GM12878 (cell line): ENCODE data around the gene THADA. TPM values are rescaled to one million over a fixed set of nuclear protein-coding genes. Genes with fewer than 3 reads are reported as not detected.

Source experiments
- ATAC-seq: fragments of 200-7000 bp; cut with Tn5 transposase; 3 replicates; pipeline ENCODE4 v1.9.1; 2020; ENCODE audit warnings: mild to moderate bottlenecking, moderate library complexity
- BruUV-seq: library from RNA; stranded (reverse); fragments of 400-500 nt; replicated peaks from 2 replicates; lab custom pipeline; 2021; lab: Mats Ljungman, UMichigan
- CTCF ChIA-PET: fragments of 300-600 bp; sonication (Branson Sonifier 250); formaldehyde crosslinking; extraction: SDS; loops from one replicate; lab custom pipeline; 2021; ENCODE audit warnings: inconsistent platforms; lab: Yijun Ruan, JAX
- POLR2A ChIA-PET: fragments of 350-600 bp; formaldehyde crosslinking; extraction: SDS; loops from one replicate; lab custom pipeline; 2021; ENCODE audit warnings: inconsistent platforms; lab: Charles Lee
- RAD21 ChIA-PET: fragments of 300-600 bp; sonication (Branson Sonifier 250); formaldehyde crosslinking; loops from one replicate; lab custom pipeline; 2023; ENCODE audit warnings: antibody characterized with exemption; ENCODE audit not compliant: unreplicated experiment; lab: Charles Lee
- SMC1A ChIA-PET: fragments of 300-600 bp; sonication (Branson Sonifier 250); formaldehyde crosslinking; loops from one replicate; lab custom pipeline; 2023; ENCODE audit not compliant: unreplicated experiment, uncharacterized antibody; lab: Charles Lee
- DNase-seq: peaks from one replicate; pipeline ENCODE4 v3.0.0-alpha.2; 2011; ENCODE audit warnings: low read depth, low spot score
- FAIRE-seq: peaks from 3 replicates; lab custom pipeline; 2011; peaks lifted over from hg19 to GRCh38; lab: Jason Lieb, UNC
- H2AFZ ChIP-seq: 2 replicates; pipeline ENCODE4 v1.6.0; 2011; ENCODE audit warnings: low read depth, low read length, control low read depth; ENCODE audit not compliant: control insufficient read depth
- H3K27ac ChIP-seq: 2 replicates; pipeline ENCODE4 v1.5.1; 2011; ENCODE audit warnings: control low read depth; ENCODE audit not compliant: control insufficient read depth, insufficient read depth
- H3K27me3 ChIP-seq, 2 experiments: replicated peaks in 1 of 2; 2 replicates each; pipeline versions ENCODE4 v1.6.0 to v1.6.1; 2011; ENCODE audit warnings: low read length in 1 of 2; ENCODE audit not compliant: control insufficient read depth in 2 of 2, insufficient read depth in 2 of 2
- H3K36me3 ChIP-seq, 2 experiments: 2 replicates each; pipeline ENCODE4 v1.5.1; 2011; ENCODE audit warnings: low read length in 1 of 2; ENCODE audit not compliant: control insufficient read depth in 2 of 2, insufficient read depth in 2 of 2
- H3K4me1 ChIP-seq: 2 replicates; pipeline ENCODE4 v1.6.1; 2011; ENCODE audit warnings: mild to moderate bottlenecking, low read length, moderate library complexity, mixed read lengths; ENCODE audit not compliant: control insufficient read depth, insufficient read depth
- H3K4me2 ChIP-seq: 2 replicates; pipeline ENCODE4 v1.6.0; 2011; ENCODE audit warnings: control low read depth; ENCODE audit not compliant: control insufficient read depth, insufficient read depth
- H3K4me3 ChIP-seq: fragments of 200-600 bp; sonication (generic); 2 replicates; pipeline ENCODE4 v1.5.1; 2016
- H3K79me2 ChIP-seq: 2 replicates; pipeline ENCODE4 v1.6.0; 2011; ENCODE audit warnings: low read length; ENCODE audit not compliant: control insufficient read depth, insufficient read depth
- H3K9ac ChIP-seq: 2 replicates; pipeline ENCODE4 v1.8.0; 2011; ENCODE audit warnings: low read length, control low read depth, mixed read lengths; ENCODE audit not compliant: control insufficient read depth, insufficient read depth
- H3K9me3 ChIP-seq: replicated peaks from 3 replicates; pipeline ENCODE4 v1.5.1; 2011; ENCODE audit warnings: mild to moderate bottlenecking, low read length; ENCODE audit not compliant: control insufficient read depth, insufficient read depth
- H4K20me1 ChIP-seq: 2 replicates; pipeline ENCODE4 v1.6.0; 2011; ENCODE audit not compliant: control insufficient read depth, insufficient read depth
- HDAC2 ChIP-seq: fragments of 200-600 bp; sonication (generic); IDR thresholded peaks from 2 replicates; pipeline ENCODE4 v1.6.1; 2017
- LARP7 ChIP-seq: fragments of 450-650 bp; IDR thresholded peaks from 2 replicates; pipeline ENCODE4 v1.6.1; 2017; ENCODE audit warnings: mild to moderate bottlenecking
- NR2C2 ChIP-seq: IDR thresholded peaks from 2 replicates; pipeline ENCODE4 v1.6.1; 2011; ENCODE audit warnings: borderline replicate concordance, low read depth; ENCODE audit not compliant: control insufficient read depth, insufficient read length
- STAT1 ChIP-seq: fragments of 450-650 bp; conservative IDR thresholded peaks from 2 replicates; pipeline ENCODE4 v1.6.1; 2014; ENCODE audit warnings: antibody characterized with exemption, mild to moderate bottlenecking
- SUZ12 ChIP-seq: fragments of 200-600 bp; sonication (generic); IDR thresholded peaks from one replicate; pipeline ENCODE4 v1.6.1; 2018; ENCODE audit warnings: antibody characterized with exemption, mild to moderate bottlenecking; ENCODE audit not compliant: unreplicated experiment
- TBL1XR1 ChIP-seq: IDR thresholded peaks from 2 replicates; pipeline ENCODE4 v1.6.1; 2012; ENCODE audit warnings: low read depth, low read length, improper control_type of control experiment
- TCF7 ChIP-seq: IDR thresholded peaks from 2 replicates; pipeline ENCODE4 v1.6.1; 2014; ENCODE audit warnings: antibody characterized with exemption, borderline replicate concordance
- ZNF217 ChIP-seq: fragments of 450-650 bp; IDR thresholded peaks from 2 replicates; pipeline ENCODE4 v1.6.1; 2017; ENCODE audit warnings: antibody characterized with exemption, mild to moderate bottlenecking
- ZNF622 ChIP-seq: fragments of 450-650 bp; IDR thresholded peaks from 2 replicates; pipeline ENCODE4 v1.6.1; 2017; ENCODE audit warnings: mild to moderate bottlenecking, inconsistent platforms
- WGBS: methylation state at CpG from one replicate; pipeline ENCODE4 v1.1.6; 2016; ENCODE audit warnings: low lambda C conversion rate; ENCODE audit not compliant: insufficient replicate concordance, insufficient coverage; ENCODE audit errors: missing lambda C conversion rate; 5-methylcytosine and 5-hydroxymethylcytosine counted together
- in situ Hi-C: fragments of 300-500 bp; cut with MboI; formaldehyde crosslinking; loops from 9 replicates; pipeline ENCODE4 v1.14.3; 2018; ENCODE audit warnings: mixed read lengths
- intact Hi-C: fragments of 100-400 bp; cut with micrococcal nuclease; formaldehyde crosslinking; loops from one replicate; pipeline ENCODE4 v1.14.2; 2022; ENCODE audit not compliant: unreplicated experiment
- polyA plus RNA-seq, 11 experiments: library from polyadenylated mRNA; depleted of rRNA in 4 of 11; unstranded in 6 of 11; stranded (reverse) in 5 of 11; fragments of >200 nt; fragmentation: Nextera tagmentation in 4 of 11; fragmentation: Illumina TruSeq in 1 of 11; extraction: Ambion mirVana in 4 of 11; extraction: Trizol in 1 of 11; gene quantifications; 1 replicate in 1 of 11; 2 replicates in 10 of 11; pipeline versions ENCODE4 v1.2.1 to v1.2.3, GENCODE V29; 2011 to 2016; ENCODE audit warnings: inconsistent platforms in 2 of 11, missing spikeins in 2 of 11, low read depth in 1 of 11
- total RNA-seq, 4 experiments: library from RNA; depleted of rRNA in 3 of 4; stranded (reverse); fragments of >200 nt in 3 of 4; fragmentation: Illumina TruSeq in 1 of 4; extraction: Trizol in 1 of 4; gene quantifications; 2 replicates each; pipeline versions ENCODE4 v1.2.1 to v1.2.3, GENCODE V29; 2013 to 2021
- TF ChIP-seq, protein P1 (sequence below): IDR thresholded peaks from 2 replicates; pipeline ENCODE4 v1.6.1; 2012; ENCODE audit warnings: low read depth, low read length, improper control_type of control experiment

The THADA gene
- total and polyA plus RNA-seq, 10 of the 15 experiments (the other 5 are each of a cell fraction or from before 2014, with no cell fraction given) = 14.6 to 33.2 (median 23.2) TPM

GRCh38 chr2:43460611-43461365 lies 135.1 kb downstream of the THADA start:
- ChIA-PET RAD21 (interaction anchor here (0.8 to 4.2 kb wide), 12 partner anchors 19 to 286 kb away, joined by 3 to 64 read pairs (median 6); no protein-coding TSS in a partner anchor), CTCF (interaction anchor here (0.6 to 3.8 kb wide), 9 partner anchors 19 to 232 kb away, joined by 3 to 26 read pairs (median 4); no protein-coding TSS in a partner anchor), POLR2A (interaction anchor here (0.7 to 3.8 kb wide), 11 partner anchors 12 to 265 kb away, joined by 3 to 29 read pairs (median 6); no protein-coding TSS in a partner anchor), SMC1A (interaction anchor here (0.7 to 4.2 kb wide), 17 partner anchors 10 to 221 kb away, joined by 3 to 53 read pairs (median 4); no protein-coding TSS in a partner anchor)
- no peak for FAIRE-seq
- H4K20me1 ChIP-seq = no peaks in the 10 kb centered on the region
- in situ Hi-C loops = no loop called here
- H3K4me1 ChIP-seq = peaks cover 48% of the 10 kb centered on the region
- intact Hi-C loops = loop anchor here (2.0 kb wide), 3 partner anchors 22 to 58 kb away; no protein-coding TSS in a partner anchor
- H3K4me2 ChIP-seq = peak overlapping the region; percentile 66
- peak overlapping the region; percentile 76 for H3K27ac ChIP-seq
- no peak for DNase-seq
- no peaks in the 10 kb centered on the region for H3K36me3 ChIP-seq
- H3K27me3 ChIP-seq = no peaks in the 10 kb centered on the region
- peak overlapping the region; percentile 59 for H3K9ac ChIP-seq
- no peaks in the 10 kb centered on the region for H3K9me3 ChIP-seq
- no peaks in the 10 kb centered on the region for H3K79me2 ChIP-seq
- no peak overlapping the region; the same call in 1 of the 2 replicates for H3K4me3 ChIP-seq
- BruUV-seq = no TSS peak
- peak; percentile 7 for ATAC-seq
- H2AFZ ChIP-seq = no peak overlapping the region
- 93% methylated on average over 4 of the region's 4 CpGs for WGBS
- no peak for TF ChIP-seq TCF7
- TF ChIP-seq LARP7 = no peak
- TF ChIP-seq TBL1XR1 = no peak
- no peak for TF ChIP-seq NR2C2
- no peak for TF ChIP-seq ZNF622
- TF ChIP-seq, protein P1, sequence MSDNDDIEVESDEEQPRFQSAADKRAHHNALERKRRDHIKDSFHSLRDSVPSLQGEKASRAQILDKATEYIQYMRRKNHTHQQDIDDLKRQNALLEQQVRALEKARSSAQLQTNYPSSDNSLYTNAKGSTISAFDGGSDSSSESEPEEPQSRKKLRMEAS = no peak
- no peak for TF ChIP-seq ZNF217
- TF ChIP-seq STAT1 = no peak
- no peak for TF ChIP-seq SUZ12
- no peak for TF ChIP-seq HDAC2
- TF ChIP-seq, all 136 proteins: peak for 0
